Lung (tissue), 12 donors: ENCODE results near the gene ALG13. TPM values are rescaled to one million over a fixed set of nuclear protein-coding genes. Genes with fewer than 3 reads are reported as not detected.

ENCODE experiments used
- ATAC-seq: fragments of 200-7000 bp; cut with Tn5 transposase; one replicate; pipeline ENCODE4 v1.9.1; 2020; ENCODE audit warnings: moderate number of reproducible peaks; ENCODE audit not compliant: insufficient read depth, low FRiP score
- DNase-seq, 3 donors: peaks; one replicate each; pipeline ENCODE4 v3.0.0-alpha.2; 2013 to 2017
- H3K27ac ChIP-seq, 2 donors: one replicate each; pipeline ENCODE4 v1.5.1; 2013; ENCODE audit warnings: mild to moderate bottlenecking in 2 of 2, moderate library complexity in 2 of 2, control low read depth in 1 of 2, inconsistent platforms in 1 of 2, low read depth in 1 of 2, low read length in 1 of 2
- H3K27me3 ChIP-seq, 3 donors: one replicate each; pipeline ENCODE4 v1.5.1; 2013; ENCODE audit warnings: low read length in 2 of 3; ENCODE audit not compliant: control insufficient read depth in 3 of 3, insufficient read depth in 3 of 3
- H3K36me3 ChIP-seq, 4 donors: one replicate each; pipeline ENCODE4 v1.5.1; 2013; ENCODE audit warnings: low read length in 4 of 4, mild to moderate bottlenecking in 1 of 4, moderate library complexity in 1 of 4; ENCODE audit not compliant: control insufficient read depth in 4 of 4, insufficient read depth in 4 of 4
- H3K4me1 ChIP-seq, 5 donors: one replicate each; pipeline ENCODE4 v1.5.1; 2013; ENCODE audit warnings: low read length in 5 of 5, mild to moderate bottlenecking in 2 of 5, moderate library complexity in 1 of 5; ENCODE audit not compliant: control insufficient read depth in 5 of 5, insufficient read depth in 5 of 5
- H3K4me3 ChIP-seq: one replicate; pipeline ENCODE4 v1.5.1; 2013; ENCODE audit warnings: mild to moderate bottlenecking, control low read depth, moderate library complexity
- H3K9ac ChIP-seq, 2 donors: one replicate each; pipeline ENCODE4 v1.5.1; 2013; ENCODE audit warnings: low read length in 2 of 2, control low read depth in 1 of 2; ENCODE audit not compliant: insufficient read depth in 1 of 2
- H3K9me3 ChIP-seq, 4 donors: one replicate each; pipeline ENCODE4 v1.5.1; 2013; ENCODE audit warnings: low read length in 3 of 4, mild to moderate bottlenecking in 1 of 4, moderate library complexity in 1 of 4; ENCODE audit not compliant: control insufficient read depth in 4 of 4, insufficient read depth in 3 of 4
- CTCF ChIP-seq: IDR thresholded peaks from 2 replicates; pipeline ENCODE4 v1.5.1; 2012; ENCODE audit warnings: mild to moderate bottlenecking; ENCODE audit errors: control extremely low read depth, extremely low read depth
- WGBS, 2 donors: extraction: QIAGEN DNeasy Blood & Tissue Kit; methylation state at CpG; one replicate each; pipeline ENCODE4 v1.1.7; 2013; 5-methylcytosine and 5-hydroxymethylcytosine counted together
- polyA plus RNA-seq, 2 donors: library from polyadenylated mRNA; stranded (reverse); fragments of 200-250 nt; gene quantifications; one replicate each; pipeline ENCODE4 v1.2.1, GENCODE V29; 2013
- total RNA-seq, 2 donors: library from RNA; depleted of rRNA in 1 of 2; stranded (reverse); fragments of >200 nt in 1 of 2; gene quantifications; one replicate each; pipeline ENCODE4 v1.2.1, GENCODE V29; 2014 to 2021
- donor health status: control.
- donor health status: control.
- donor health status: Bipolar disorder and iron deficiency.
- donor health status: healthy.
- donor health status: DM: yes; HTN: yes; CAD: no.

Gene ALG13
- total and polyA plus RNA-seq, 4 donors: 32.3 to 141 (median 39.0) TPM

- Histone ChIP-seq H3K27ac (no peak overlapping the region), H3K9me3 (no peaks in the 10 kb centered on the region), H3K9ac (no peak overlapping the region), H3K36me3 (peaks cover 0 to 11% (median 9%) of the 10 kb centered on the region in 4 donors), H3K4me1 (no peaks in the 10 kb centered on the region), H3K27me3 (peaks cover 0 to 39% (median 5%) of the 10 kb centered on the region in 3 donors), H3K4me3 (no peak overlapping the region)
- TF ChIP-seq CTCF: no peak
- 76 to 87% methylated on average over 3 of the region's 3 CpGs for WGBS, 2 donors
- DNase-seq: no peak
- no peak for ATAC-seq
Observed at GRCh38 chrX:111736571-111736970, 55.6 kb downstream of the ALG13 start.

- Histone ChIP-seq H3K4me1 (no peaks in the 10 kb centered on the region), H3K27me3 (peaks cover 0 to 19% (median 8%) of the 10 kb centered on the region in 3 donors), H3K4me3 (no peak overlapping the region), H3K9me3 (no peaks in the 10 kb centered on the region), H3K27ac (no peak overlapping the region), H3K9ac (no peak overlapping the region), H3K36me3 (peaks cover 0 to 8% (median 6%) of the 10 kb centered on the region in 4 donors)
- no peak for TF ChIP-seq CTCF
- ATAC-seq (no peak), DNase-seq (no peak)
- WGBS, 2 donors: 67 to 95% methylated on average over 2 of the region's 2 CpGs
Observed at GRCh38 chrX:111742018-111742417, 61.0 kb downstream of the ALG13 start.

- Histone ChIP-seq H3K9ac (no peak overlapping the region), H3K36me3 (peaks cover 0 to 4% (median 3%) of the 10 kb centered on the region in 4 donors), H3K9me3 (no peaks in the 10 kb centered on the region), H3K4me3 (no peak overlapping the region), H3K27me3 (peaks cover 0 to 17% (median 8%) of the 10 kb centered on the region in 3 donors), H3K27ac (no peak overlapping the region), H3K4me1 (no peaks in the 10 kb centered on the region)
- DNase-seq (no peak), ATAC-seq (no peak)
- no peak for TF ChIP-seq CTCF
- WGBS, 2 donors: 67 to 74% methylated on average over 2 of the region's 2 CpGs
Observed at GRCh38 chrX:111743316-111743715, 62.3 kb downstream of the ALG13 start.

GRCh38 chrX:111756486-111756885, 75.5 kb downstream of the ALG13 start:
- Histone ChIP-seq H3K27ac (no peak overlapping the region), H3K36me3 (peaks cover 2 to 4% (median 3%) of the 10 kb centered on the region in 4 donors), H3K9ac (no peak overlapping the region), H3K9me3 (no peaks in the 10 kb centered on the region), H3K4me3 (no peak overlapping the region), H3K27me3 (peaks cover 0 to 28% (median 8%) of the 10 kb centered on the region in 3 donors), H3K4me1 (no peaks in the 10 kb centered on the region)
- WGBS, 2 donors: 80 to 100% methylated on average over 2 of the region's 2 CpGs
- DNase-seq (no peak), ATAC-seq (no peak)
- TF ChIP-seq CTCF: no peak
